Dedifferentiated amniotic fluid mesenchymal stem cell (primary cell): Measurements from ENCODE around the gene SH3RF3.

Experiments used
- DNase-seq: peaks from one replicate; pipeline ENCODE4 v3.0.0-alpha.2; 2016; ENCODE audit errors: extremely low spot score

Gene SH3RF3

DNA sequence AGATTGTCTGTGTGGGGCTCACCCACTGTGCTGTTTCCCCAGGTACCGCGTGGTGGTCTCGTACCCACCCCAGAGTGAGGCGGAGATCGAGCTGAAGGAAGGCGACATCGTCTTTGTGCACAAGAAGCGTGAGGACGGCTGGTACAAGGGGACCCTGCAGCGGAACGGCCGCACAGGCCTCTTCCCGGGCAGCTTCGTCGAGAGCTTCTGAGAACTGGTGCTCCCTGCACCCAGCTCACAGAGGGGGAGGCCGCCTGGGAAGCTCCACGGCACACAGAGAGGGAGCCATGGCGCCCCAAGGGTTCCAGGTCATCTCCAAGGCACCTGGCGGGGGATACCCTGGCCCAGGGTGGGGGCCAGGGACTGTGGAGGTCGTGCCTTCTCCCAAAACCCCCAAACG lies 372.5 kb downstream of the SH3RF3 start:
- no peak for DNase-seq

DNA sequence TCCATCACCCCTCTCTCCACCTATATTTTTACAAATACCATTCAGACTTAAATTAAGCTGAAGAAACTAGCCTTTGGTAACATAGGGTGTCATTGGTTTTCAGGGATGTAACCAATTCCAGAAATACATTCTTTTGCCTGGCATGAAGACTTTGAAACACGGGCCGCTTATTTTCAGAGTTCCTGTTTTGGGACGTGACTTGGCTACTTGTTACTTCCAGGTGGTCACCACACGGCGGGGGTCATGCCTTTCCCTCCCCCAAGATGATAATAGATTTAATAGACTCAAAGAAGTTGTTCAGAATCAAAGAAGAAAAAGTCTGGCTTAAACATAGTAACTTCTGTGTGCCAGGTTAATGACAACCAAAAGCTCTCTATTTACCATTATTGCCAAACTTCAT lies 374.2 kb downstream of the SH3RF3 start:
- DNase-seq, result no peak

DNA sequence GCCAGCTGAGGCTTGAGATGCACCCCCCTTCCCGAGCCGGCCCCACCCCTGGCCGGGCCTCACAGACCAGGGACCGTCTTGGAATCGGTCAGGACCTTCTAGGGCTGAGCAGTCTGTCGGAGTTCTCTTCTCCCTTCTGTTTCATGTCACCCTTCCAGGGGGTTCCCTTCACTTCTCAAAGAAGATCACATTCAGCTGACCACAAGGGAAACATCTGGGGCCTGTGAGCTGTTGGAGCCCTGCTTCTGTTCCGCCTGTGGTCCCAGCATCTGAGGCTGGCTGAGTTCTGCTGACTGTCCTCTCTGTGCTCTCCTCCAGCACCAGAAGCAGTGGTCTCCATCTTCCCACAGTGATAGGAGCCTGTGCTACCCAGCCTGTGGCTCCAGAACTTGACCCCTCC lies 378.2 kb downstream of the SH3RF3 start:
- DNase-seq, result no peak

DNA sequence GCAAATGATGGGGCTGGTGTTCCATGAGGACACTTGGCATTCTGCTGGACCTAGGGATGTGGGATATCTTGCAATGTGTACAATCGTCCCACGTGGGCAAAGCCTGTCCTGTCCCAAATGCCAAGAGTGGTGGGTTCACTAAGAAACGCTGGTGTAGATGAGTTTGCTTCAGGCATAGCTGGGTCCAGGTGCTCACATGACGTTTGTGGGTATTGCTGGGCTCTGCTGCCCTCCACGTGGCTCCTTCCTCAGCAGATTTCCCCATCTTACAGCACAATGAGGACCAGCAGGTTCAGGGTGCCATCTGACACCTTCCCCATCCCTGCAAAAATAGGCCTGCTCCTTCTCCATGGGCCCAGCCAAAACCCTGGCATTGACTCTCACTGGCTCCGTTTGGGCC lies 378.8 kb downstream of the SH3RF3 start:
- DNase-seq, result no peak

DNA sequence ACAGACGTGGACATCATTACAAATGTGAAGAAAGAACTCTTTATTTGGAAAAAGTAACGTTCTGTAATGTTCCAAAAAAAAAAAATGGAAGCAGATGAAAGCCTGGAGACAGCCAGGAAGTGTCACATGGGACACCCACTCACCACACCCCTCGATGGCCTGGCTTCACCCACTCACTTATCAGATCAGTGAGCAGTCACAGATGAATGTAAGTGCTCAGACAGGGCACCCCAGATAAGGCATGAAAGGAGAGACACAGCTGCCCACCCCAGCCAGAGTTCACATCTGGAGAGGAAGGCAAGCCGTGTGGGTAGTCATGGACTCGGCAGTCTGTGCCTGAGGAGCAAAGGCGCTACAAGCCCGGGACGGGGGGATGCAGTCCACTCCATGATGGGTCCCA lies 379.6 kb downstream of the SH3RF3 start:
- DNase-seq, result no peak

DNA sequence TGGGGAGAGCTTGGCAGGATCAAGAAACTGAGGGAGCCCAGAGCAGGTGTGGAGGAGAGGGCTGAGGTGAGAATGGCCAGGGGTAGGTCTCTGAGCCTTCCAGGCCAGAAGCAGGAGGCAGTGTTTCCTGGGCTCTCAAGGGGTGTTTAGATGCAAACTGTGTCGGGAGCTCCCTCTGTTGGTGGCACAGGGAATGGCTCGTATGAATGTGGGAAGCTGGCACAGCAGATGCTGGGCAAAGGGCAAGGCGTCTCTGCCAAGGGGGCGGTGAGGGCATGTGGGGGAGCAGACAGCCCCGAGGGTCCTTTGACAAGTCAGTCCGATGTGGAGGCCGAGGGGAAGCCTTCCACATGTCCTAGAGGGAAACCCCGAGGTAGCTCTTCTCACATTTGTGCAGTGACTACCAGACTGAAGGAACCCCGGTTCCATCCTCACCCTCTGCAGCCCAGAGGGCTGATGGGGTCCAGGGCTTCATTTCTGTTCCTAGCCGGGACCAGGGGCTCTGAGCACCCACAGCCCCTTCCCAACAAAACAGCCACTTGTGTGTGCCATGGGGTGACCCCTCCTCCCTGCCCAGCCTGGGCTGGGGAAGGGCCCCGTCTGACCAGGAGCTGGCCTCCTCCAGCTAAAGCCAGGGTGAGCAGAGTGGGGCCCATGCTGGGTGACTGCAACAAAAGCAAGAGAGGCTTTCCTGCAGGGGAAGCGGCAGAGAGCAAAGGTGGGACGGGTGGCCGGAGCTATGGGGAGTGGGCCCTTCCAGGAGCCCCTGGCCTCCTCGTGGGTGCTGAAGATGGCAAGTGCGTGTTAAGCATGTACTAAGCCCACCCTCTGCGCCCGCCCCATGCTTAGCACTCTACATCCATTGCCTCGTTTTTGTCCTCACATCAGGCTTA lies 381.4 kb downstream of the SH3RF3 start:
- peak; percentile 67 for DNase-seq

DNA sequence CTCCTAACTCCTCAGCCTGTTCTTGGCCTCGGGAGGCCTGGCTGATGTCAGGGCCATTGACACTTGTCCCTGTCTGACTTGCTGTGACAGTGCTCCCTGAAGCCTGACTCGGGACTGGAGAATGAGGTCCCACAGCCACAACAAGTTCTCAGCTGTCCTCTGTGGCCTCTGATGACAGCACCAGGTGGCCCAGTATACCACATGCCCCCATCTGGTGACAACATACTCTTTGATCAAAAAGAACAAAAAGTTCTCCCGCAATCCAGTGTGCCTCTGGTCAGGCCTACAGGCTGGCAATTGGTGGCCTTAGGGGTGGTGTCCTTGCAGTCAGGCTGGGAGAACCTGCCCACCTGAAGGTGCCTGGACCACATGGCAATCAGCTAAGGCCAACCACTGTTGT lies 382.2 kb downstream of the SH3RF3 start:
- DNase-seq, result no peak

DNA sequence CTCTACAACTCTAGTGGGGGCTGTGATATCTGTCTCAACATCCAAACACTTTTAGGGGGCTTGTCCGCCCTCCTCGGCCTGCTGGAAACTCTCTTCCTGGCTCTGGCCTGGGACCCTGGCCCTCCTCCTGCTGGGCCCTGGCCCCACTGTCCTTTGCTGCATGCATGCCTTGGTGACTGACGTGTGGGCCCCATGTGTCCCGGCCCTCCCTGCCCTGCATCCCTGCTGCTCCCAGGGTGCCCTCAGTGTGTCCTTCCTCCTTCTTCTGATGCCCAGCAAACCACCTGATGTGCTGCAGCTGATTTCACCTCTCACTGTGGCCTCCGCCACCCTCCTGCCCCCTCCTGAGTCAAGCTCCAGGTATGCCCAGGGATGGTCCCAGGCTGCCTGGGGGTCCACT lies 383.1 kb downstream of the SH3RF3 start:
- no peak for DNase-seq

DNA sequence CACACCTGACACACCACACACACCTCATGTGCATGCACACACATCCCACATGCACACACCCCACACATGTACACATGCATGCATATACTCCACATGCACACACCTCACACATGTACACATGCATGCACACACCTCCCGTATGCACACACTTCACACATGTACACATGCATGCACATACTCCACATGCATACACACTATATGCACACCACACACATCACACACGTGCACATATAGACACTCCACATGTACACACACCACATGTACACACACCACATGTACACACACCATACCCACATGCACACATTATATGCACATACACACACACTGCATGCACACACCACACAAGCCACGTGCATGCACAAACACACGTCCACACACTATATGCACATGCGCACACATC lies 384.2 kb downstream of the SH3RF3 start:
- DNase-seq, result no peak

DNA sequence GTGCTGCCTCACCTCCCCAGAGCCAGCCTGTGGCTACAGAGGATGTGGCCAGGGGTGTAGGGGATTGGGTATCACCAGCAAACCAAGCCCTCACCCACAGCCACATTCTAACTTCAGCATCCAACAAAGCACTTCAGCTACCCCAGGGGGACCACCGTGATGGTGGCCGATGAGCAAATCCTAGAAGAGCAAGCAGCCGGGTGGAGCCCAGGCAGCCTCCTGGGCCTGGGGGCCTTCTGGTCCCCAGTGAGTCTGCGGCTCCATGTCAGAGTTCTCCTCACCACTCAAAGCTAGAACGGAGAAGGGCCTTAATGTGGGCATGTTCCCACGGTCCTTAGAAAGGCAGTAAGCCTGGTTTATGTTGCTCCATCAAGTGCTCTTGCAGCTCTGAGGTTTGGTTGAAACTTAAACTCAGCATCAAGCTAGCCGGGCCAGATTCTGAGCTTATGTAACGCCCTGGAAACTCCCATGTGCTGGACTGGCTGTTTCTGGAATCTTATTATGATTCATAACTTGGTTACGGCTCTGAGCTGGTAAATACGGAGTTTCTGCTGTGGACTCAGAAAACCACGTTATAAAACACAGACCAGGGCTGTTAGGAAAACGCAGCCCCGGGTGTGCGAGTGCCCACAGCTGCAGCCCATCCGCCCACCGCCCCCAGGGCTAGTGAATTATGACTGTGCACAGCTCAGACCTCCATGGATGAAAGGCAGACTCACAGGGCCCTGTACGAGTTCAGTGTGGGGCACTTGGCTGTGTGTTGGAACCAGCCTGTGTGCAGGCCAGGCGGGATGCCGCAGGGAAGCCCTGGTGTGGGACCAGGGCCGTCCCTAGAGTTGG lies 385.0 kb downstream of the SH3RF3 start:
- DNase-seq, result peak; percentile 96

DNA sequence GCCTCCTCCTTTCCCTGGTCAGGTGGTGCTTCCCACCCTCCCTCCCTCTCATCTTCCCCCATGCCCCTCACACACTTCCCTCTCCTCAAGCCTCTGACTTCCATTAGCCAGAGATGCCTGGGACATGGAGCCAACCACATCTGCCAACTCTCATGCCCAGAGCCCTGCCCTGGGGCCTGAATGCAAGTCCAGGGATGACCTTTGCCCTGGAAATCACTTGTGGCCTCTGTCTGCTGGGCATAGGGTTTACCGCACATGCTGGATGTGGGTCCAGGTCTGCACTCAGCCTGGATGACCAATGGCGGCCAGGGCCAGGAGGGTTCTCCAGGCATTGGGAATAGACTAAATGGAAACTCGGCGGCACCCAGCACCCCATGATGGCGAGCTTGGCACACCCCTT lies 385.9 kb downstream of the SH3RF3 start:
- DNase-seq, result no peak

DNA sequence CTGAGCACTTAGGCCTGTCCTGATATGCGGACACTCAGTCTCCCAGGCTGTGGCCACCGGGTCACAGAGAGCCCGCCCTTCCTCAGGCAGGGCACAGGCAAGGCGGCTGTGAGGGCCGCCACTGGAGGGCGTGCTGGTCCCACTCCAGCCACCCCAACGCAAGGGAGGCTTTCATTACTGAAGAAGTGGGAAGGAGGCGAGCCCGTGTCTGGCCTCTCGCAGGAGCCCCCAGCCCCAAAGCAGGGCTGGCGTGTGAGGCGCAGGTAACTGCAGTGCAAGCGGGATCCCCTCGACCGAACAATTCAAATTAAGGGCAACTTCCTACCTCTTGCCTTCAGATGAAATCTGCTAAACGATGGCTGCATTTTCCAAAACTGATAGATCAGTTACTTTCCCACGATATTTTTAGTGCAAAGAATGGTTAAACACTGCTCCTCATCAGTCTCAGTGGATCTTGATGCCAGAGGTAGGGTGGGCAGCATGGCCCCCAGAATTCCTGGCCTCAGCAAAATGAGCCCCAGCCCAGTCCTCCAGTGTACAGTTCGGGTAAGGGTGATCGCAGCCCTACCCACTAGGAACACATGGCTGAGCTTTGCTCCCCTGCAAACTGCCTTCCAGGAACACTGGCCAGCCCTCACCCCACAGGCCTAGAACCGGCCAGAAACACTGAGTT lies 387.6 kb downstream of the SH3RF3 start:
- no peak for DNase-seq

DNA sequence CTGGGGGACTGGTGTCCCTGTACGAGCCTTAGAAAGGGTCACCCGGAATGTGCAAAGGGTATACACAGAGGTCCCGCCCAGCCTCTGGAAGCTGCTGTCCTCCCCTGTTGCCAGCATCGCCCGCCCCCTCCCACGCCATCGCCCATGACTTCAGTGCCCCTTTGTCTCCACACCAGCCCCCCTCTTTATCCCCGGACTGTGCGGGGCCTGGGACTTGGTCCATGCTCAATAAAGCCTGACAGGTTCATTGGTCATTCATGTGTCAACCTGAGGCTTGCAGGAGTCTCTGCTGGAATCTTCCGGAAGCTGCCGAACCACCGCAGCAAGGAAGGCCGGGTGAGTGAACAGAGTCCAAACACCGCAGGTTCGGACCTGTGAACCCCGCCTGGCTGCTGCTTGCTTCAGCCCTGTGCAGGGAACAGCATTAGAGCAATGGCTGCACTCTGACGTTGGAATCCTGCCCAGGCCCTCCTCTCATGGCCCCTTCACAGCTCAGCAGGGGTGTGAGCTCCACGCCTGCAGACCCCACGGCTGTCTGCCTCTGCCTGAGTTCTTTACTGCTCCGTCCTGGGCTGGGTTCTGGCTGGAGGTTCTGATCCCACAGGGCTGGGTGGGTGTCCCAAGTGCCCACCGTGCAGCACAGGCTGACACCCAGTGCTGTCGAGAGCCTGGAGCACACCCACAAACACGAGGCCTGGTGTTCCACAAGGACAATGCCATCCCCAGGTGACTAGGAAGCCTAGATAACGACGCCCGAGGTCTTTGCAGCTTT lies 388.3 kb downstream of the SH3RF3 start:
- no peak for DNase-seq

DNA sequence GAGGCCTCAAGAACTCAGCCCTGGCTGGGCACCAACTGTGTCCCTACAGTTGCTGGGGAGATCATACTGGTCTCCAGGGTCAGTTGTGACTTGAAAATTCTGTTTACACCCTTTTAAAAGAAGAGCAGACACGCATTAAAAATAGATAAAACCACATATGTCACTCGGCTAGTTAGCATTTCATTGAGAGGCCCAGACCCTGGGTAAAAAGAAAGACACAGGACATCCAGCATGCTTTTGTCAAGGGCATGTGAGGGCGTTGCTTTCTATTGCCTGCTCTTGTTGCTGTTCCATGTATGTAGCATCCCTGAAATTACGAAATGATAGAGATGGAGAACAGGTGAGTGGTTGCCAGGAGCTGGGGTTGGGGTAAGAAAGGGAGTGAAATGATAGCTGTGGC lies 390.5 kb downstream of the SH3RF3 start:
- no peak for DNase-seq

DNA sequence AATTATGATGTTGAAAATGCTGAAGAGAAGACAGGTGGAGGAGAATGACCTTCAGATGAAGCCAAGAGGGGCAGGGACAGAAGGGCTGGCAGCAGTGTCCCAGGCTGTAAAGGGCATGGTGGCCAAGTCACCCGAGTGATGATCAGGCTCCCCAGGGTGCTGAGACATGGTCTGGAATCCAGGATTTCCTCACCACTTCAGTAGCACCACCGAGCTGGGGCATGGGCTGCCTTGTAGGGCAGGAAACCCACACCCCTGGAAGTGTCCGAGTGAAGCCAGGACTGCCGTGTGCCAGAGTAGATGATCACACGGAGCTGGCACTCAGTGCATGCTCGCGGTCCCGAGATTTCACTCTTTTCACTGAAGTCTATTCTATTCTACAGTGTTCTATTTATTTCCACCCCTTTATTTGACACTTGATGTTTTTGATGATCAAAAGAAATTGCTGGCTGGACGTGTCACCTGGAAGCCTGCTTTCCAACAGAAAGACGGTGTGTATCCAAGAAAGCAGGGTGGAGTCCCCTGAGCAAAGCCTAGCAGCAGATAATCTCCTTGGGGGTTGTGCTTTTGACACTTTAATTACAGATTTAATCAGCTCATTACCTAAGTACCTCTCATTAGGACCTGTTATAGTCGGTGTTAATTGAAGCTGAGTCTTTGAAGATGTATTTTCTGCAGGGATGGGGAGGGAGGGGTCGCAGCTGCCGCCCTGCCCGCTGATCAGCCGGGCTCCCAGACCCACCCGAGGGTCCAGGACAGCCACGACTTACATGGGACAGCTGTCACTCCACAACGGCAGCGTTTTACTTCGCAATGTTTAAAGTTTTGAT lies 392.4 kb downstream of the SH3RF3 start:
- no peak for DNase-seq

DNA sequence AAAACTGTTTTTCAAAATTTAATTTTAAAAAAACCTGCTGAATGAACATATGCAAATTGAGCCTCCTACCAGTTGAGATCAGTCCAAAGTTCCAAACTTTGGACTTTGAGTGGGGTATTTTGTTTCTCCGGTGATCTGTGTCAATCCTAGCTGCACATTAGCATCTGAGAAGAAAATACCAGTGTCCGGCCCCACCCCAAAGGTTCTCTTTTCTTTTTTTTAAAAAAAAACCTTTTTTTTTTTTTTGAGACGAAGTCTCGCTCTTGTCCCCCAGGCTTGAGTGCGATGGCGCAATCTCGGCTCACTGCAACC lies 393.0 kb downstream of the SH3RF3 start:
- no peak for DNase-seq

DNA sequence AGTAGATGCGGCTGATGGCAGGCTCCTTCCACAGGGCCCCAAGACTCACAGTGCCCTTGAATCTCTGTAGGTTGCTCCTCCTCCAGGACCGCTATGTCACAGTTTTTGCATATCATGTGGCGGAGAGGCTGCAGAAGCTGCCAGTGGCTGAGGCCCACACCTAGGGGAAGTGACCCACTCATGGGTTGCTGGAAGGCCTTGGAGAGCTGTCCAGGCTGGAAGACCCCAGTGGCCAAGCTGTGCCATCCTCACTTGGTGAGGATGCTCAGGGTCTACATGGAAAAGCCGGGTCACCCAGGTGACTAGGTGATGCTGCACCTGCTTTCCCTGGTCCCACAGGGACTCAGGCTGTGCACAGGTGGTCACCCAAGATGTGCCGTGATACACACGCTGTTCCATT lies 394.1 kb downstream of the SH3RF3 start:
- DNase-seq, result no peak

DNA sequence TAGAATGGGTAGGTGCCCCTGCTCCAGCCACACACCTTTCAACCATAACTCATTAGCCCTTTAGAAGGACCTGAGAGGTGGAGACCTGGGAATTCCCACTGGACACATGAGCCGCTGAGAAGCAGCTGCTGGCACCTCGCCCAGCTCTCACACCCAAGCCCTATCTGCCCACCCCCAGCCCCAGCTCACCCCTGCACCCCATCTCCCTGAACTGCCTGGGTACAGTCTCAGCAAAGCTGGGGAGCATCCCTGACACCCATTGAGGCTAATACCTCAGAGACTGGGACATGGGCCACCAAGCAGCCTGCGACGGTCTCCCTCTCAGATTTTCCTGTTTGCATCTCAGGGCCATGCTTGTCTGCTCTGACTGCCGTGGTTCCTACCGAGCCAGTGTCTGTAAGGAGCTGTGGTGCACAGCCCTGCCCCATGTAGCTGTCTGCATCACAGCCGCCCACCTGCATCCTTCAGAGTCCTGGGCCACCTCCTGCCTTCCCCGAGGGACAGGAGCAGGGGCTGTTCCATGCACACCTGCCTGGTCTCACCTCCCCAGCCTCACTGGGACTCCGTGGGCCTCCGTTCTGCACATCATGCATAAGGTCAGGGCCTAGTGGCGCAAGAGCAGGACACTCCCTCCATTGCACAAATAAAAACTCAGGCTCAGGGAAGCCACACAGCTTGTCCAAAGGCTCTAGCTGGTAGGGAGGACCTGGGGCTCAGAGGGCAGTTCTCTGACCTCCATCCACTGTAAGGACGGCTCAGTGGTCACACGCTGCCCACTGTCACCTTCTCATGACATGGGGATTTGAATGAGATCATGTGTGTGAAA lies 394.7 kb downstream of the SH3RF3 start:
- DNase-seq, result no peak

DNA sequence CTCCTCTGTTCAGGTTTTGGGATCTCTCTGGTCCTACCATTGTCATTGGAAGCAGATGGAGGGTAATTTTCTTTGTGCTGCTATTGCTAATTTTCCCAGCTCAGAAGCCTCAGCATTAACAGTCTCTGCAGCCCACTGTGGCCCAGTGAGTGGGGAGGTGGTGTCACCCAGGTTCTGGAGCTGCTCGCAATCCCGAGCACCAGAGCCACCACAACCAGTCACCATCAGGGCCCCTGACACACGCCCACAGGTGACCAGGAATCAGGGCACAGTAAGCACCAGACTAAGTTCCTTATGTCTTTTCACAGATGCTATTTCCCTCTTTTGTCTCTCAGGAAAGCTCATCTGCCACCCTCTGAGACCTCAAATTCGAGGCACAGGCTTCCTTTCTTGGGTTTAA lies 396.8 kb downstream of the SH3RF3 start:
- no peak for DNase-seq

DNA sequence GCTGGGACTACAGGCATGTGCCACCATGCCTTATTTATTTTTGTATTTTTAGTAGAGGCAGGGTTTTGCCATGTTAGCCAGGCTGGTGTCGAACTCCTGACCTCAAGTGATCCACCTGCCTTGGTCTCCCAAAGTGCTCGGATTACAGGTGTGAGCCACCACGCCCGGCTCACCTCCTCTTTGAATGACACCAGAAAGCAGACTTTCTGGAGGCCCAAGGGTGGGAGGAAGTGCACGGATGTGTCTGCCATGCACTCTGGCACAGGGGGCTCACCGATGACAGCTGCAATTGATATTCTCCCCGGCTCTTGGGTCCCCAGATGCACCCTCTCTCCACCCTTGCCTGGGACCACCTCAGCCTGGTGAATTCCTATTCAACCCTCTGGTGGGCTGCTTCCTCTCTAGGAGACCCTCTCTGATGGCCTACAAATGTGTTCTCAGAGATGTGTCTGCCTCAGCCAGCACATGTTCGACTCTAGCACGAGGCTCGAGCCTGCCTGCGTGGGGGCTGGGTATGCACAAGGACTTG lies 397.5 kb downstream of the SH3RF3 start:
- DNase-seq, result no peak
